NCI-H2107 (cell line): ENCODE data around the gene ERN2.
"Not testable (repeated sequence)": the region's sequence is repeated elsewhere in the genome, so short reads cannot be mapped to it uniquely, and the experiment has no call there.

Experiments
- DNase-seq: peaks from one replicate; lab custom pipeline; 2025; lab: John Stamatoyannopoulos, UW

Gene ERN2

GRCh38 chr16:23712976-23713375, at the start of gene ERN2:
TSS of gene ERN2 (minus strand) at chr16:23713222. CDS start at chr16:23713187, 35 bp downstream.
- DNase-seq = no peak

GRCh38 chr16:23757937-23758619, 45.1 kb upstream of the ERN2 start:
- DNase-seq = no peak

GRCh38 chr16:23757116-23757515, 44.1 kb upstream of the ERN2 start:
- DNase-seq = no peak

- DNase-seq = no peak
Observed at GRCh38 chr16:23755484-23755809, 42.4 kb upstream of the ERN2 start.

- no peak for DNase-seq
Observed at GRCh38 chr16:23754594-23755483, 41.8 kb upstream of the ERN2 start, which contains the start of gene CHP2. TSS of gene CHP2 (plus strand) at chr16:23755026. CDS start at chr16:23755050, 24 bp downstream.

GRCh38 chr16:23753908-23754593, 41.0 kb upstream of the ERN2 start:
- DNase-seq = no peak

- DNase-seq = not testable (repeated sequence)
Observed at GRCh38 chr16:23751053-23751452, 38.0 kb upstream of the ERN2 start.

GRCh38 chr16:23748630-23749029, 35.6 kb upstream of the ERN2 start:
- DNase-seq = no peak

- DNase-seq = no peak
Observed at GRCh38 chr16:23745263-23745662, 32.2 kb upstream of the ERN2 start.

- DNase-seq = no peak
Observed at GRCh38 chr16:23742766-23743165, 29.7 kb upstream of the ERN2 start.

- DNase-seq = no peak
Observed at GRCh38 chr16:23741675-23742303, 28.8 kb upstream of the ERN2 start.

GRCh38 chr16:23739516-23739915, 26.5 kb upstream of the ERN2 start:
- DNase-seq = no peak

- not testable (repeated sequence) for DNase-seq
Observed at GRCh38 chr16:23737423-23738028, 24.5 kb upstream of the ERN2 start.

- DNase-seq = no peak
Observed at GRCh38 chr16:23734176-23734893, 21.3 kb upstream of the ERN2 start.

GRCh38 chr16:23729503-23730424, 16.7 kb upstream of the ERN2 start:
- no peak for DNase-seq

- no peak for DNase-seq
Observed at GRCh38 chr16:23728112-23728477, 15.1 kb upstream of the ERN2 start.

GRCh38 chr16:23726710-23727109, 13.7 kb upstream of the ERN2 start:
- no peak for DNase-seq

GRCh38 chr16:23724785-23725131, 11.7 kb upstream of the ERN2 start:
- no peak for DNase-seq

GRCh38 chr16:23724096-23724784, 11.2 kb upstream of the ERN2 start:
- no peak for DNase-seq
